ENCODE data around the gene DNAJC4. TPM values are rescaled to one million over a fixed set of nuclear protein-coding genes. Genes with fewer than 3 reads are reported as not detected.

DNAJC4 gene
- total and polyA plus RNA-seq, 9 of the 15 experiments (the other 6 are each of a cell fraction or from before 2014, with no cell fraction given): 4.0 to 32.6 (median 19.9) TPM

DNA sequence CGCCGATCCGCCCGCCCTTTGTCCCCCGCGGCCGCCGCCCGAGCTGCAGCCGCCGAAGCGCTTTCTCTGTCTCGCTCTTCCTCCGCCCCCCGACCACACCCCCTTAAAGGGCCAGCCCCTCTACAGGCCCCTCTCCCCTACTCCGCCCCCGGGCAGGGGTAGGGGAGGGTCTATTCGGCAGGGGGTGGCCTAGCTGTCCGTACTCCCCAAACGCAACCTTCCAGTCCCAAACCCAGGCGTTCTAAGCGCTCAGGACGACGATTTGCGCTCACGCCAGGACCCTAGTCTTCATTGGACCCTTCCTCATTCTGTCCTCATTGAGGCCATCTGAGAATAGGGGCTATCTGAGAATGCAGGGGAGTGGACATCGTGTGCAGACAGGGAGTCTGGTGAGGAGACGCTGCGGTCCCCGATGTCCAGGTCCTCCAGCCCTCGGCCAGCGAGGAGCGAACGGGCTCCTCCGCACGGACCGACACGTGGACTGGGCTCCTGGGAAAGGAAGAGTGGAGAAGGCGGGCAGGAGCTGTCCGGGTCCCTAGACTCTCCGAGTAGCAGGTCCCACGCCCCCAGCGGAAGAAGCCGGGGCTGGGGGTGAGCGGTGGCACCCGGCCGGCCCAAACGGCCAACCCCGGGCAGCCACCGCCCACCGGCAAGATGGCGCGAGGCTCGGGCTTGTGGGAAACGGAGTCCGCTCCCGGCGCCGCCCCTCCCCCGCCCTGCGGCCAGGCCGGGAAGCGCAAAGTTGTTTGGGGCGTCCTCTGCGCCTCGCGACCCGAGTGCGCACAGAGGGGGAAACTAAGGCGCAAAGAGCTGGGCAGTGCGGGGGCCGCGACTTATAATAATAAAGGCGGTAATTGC, 16.8 kb downstream of the DNAJC4 start, which contains the start of gene PPP1R14B (continued):
- TF ChIP-seq DIDO1 (tag; IDR thresholded peaks at IDR 0.05; ENCODE audit: low read depth) (no peak), CBFB (CRISPR knock-in tag; IDR thresholded peaks at IDR 0.05) (peak; percentile 94), ZC3H11A (IDR thresholded peaks at IDR 0.05; ENCODE audit: low read depth, low read length) (no peak), CHCHD3 (CRISPR knock-in tag; IDR thresholded peaks at IDR 0.05) (no peak), HDAC3 (IDR thresholded peaks at IDR 0.05; ENCODE audit: borderline replicate concordance, partially characterized antibody) (no peak), ZNF23 (CRISPR knock-in tag; IDR thresholded peaks at IDR 0.05) (no peak), ELF4 (CRISPR knock-in tag; IDR thresholded peaks at IDR 0.05) (no peak), TCF7 (IDR thresholded peaks at IDR 0.05; ENCODE audit: borderline replicate concordance) (0 out of 2 replicates have a peak, but pooled peaks have one; percentile 29), SNIP1 (IDR thresholded peaks at IDR 0.05; ENCODE audit: low read depth) (peak; percentile 34; the same call in 1 of the 2 replicates), NR1H2 (CRISPR knock-in tag; IDR thresholded peaks at IDR 0.05) (peak; percentile 65; the same call in 1 of the 2 replicates)
- TF ChIP-seq, protein P1, sequence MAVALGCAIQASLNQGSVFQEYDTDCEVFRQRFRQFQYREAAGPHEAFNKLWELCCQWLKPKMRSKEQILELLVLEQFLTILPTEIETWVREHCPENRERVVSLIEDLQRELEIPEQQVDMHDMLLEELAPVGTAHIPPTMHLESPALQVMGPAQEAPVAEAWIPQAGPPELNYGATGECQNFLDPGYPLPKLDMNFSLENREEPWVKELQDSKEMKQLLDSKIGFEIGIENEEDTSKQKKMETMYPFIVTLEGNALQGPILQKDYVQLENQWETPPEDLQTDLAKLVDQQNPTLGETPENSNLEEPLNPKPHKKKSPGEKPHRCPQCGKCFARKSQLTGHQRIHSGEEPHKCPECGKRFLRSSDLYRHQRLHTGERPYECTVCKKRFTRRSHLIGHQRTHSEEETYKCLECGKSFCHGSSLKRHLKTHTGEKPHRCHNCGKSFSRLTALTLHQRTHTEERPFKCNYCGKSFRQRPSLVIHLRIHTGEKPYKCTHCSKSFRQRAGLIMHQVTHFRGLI (CRISPR knock-in tag; IDR thresholded peaks at IDR 0.05): no peak
- TF ChIP-seq, protein P2, sequence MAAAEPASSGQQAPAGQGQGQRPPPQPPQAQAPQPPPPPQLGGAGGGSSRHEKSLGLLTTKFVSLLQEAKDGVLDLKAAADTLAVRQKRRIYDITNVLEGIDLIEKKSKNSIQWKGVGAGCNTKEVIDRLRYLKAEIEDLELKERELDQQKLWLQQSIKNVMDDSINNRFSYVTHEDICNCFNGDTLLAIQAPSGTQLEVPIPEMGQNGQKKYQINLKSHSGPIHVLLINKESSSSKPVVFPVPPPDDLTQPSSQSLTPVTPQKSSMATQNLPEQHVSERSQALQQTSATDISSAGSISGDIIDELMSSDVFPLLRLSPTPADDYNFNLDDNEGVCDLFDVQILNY (CRISPR knock-in tag; IDR thresholded peaks at IDR 0.05): no peak
- TF ChIP-seq, protein P3, sequence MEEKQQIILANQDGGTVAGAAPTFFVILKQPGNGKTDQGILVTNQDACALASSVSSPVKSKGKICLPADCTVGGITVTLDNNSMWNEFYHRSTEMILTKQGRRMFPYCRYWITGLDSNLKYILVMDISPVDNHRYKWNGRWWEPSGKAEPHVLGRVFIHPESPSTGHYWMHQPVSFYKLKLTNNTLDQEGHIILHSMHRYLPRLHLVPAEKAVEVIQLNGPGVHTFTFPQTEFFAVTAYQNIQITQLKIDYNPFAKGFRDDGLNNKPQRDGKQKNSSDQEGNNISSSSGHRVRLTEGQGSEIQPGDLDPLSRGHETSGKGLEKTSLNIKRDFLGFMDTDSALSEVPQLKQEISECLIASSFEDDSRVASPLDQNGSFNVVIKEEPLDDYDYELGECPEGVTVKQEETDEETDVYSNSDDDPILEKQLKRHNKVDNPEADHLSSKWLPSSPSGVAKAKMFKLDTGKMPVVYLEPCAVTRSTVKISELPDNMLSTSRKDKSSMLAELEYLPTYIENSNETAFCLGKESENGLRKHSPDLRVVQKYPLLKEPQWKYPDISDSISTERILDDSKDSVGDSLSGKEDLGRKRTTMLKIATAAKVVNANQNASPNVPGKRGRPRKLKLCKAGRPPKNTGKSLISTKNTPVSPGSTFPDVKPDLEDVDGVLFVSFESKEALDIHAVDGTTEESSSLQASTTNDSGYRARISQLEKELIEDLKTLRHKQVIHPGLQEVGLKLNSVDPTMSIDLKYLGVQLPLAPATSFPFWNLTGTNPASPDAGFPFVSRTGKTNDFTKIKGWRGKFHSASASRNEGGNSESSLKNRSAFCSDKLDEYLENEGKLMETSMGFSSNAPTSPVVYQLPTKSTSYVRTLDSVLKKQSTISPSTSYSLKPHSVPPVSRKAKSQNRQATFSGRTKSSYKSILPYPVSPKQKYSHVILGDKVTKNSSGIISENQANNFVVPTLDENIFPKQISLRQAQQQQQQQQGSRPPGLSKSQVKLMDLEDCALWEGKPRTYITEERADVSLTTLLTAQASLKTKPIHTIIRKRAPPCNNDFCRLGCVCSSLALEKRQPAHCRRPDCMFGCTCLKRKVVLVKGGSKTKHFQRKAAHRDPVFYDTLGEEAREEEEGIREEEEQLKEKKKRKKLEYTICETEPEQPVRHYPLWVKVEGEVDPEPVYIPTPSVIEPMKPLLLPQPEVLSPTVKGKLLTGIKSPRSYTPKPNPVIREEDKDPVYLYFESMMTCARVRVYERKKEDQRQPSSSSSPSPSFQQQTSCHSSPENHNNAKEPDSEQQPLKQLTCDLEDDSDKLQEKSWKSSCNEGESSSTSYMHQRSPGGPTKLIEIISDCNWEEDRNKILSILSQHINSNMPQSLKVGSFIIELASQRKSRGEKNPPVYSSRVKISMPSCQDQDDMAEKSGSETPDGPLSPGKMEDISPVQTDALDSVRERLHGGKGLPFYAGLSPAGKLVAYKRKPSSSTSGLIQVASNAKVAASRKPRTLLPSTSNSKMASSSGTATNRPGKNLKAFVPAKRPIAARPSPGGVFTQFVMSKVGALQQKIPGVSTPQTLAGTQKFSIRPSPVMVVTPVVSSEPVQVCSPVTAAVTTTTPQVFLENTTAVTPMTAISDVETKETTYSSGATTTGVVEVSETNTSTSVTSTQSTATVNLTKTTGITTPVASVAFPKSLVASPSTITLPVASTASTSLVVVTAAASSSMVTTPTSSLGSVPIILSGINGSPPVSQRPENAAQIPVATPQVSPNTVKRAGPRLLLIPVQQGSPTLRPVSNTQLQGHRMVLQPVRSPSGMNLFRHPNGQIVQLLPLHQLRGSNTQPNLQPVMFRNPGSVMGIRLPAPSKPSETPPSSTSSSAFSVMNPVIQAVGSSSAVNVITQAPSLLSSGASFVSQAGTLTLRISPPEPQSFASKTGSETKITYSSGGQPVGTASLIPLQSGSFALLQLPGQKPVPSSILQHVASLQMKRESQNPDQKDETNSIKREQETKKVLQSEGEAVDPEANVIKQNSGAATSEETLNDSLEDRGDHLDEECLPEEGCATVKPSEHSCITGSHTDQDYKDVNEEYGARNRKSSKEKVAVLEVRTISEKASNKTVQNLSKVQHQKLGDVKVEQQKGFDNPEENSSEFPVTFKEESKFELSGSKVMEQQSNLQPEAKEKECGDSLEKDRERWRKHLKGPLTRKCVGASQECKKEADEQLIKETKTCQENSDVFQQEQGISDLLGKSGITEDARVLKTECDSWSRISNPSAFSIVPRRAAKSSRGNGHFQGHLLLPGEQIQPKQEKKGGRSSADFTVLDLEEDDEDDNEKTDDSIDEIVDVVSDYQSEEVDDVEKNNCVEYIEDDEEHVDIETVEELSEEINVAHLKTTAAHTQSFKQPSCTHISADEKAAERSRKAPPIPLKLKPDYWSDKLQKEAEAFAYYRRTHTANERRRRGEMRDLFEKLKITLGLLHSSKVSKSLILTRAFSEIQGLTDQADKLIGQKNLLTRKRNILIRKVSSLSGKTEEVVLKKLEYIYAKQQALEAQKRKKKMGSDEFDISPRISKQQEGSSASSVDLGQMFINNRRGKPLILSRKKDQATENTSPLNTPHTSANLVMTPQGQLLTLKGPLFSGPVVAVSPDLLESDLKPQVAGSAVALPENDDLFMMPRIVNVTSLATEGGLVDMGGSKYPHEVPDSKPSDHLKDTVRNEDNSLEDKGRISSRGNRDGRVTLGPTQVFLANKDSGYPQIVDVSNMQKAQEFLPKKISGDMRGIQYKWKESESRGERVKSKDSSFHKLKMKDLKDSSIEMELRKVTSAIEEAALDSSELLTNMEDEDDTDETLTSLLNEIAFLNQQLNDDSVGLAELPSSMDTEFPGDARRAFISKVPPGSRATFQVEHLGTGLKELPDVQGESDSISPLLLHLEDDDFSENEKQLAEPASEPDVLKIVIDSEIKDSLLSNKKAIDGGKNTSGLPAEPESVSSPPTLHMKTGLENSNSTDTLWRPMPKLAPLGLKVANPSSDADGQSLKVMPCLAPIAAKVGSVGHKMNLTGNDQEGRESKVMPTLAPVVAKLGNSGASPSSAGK (IDR thresholded peaks at IDR 0.05): peak; percentile 95
